Activated CD4-positive, alpha-beta memory T cell treated with anti-CD3 and anti-CD28 coated beads, Interleukin-2, amount 10 ng/mL, durations not matched to agents 7 days and 5 days (primary cell): Measurements from ENCODE around the gene SERPINB3. TPM values are rescaled to one million over a fixed set of nuclear protein-coding genes. Genes with fewer than 3 reads are reported as not detected.
"Not testable (repeated sequence)": the region's sequence is repeated elsewhere in the genome, so short reads cannot be mapped to it uniquely, and the experiment has no call there.

Source experiments
- CTCF ChIA-PET: fragments of 350-600 bp; sonication (Branson Sonifier 250); formaldehyde crosslinking; loops from one replicate; lab custom pipeline; 2021; ENCODE audit warnings: antibody characterized with exemption, inconsistent platforms; lab: Charles Lee
- POLR2A ChIA-PET: fragments of 350-600 bp; sonication (Branson Sonifier 250); formaldehyde crosslinking; loops from one replicate; lab custom pipeline; 2021; ENCODE audit warnings: antibody characterized with exemption; lab: Charles Lee
- DNase-seq: peaks from one replicate; pipeline ENCODE4 v3.0.0-alpha.2; 2020
- H3K27ac Mint-ChIP-seq: one replicate; pipeline ENCODE4 v1.8.0; 2021; ENCODE audit warnings: mild to moderate bottlenecking, mixed read lengths
- H3K27me3 Mint-ChIP-seq: one replicate; pipeline ENCODE4 v1.8.0; 2021; ENCODE audit warnings: mixed read lengths
- H3K36me3 Mint-ChIP-seq: one replicate; pipeline ENCODE4 v1.8.0; 2021; ENCODE audit warnings: low read depth, mixed read lengths
- H3K4me1 Mint-ChIP-seq: one replicate; pipeline ENCODE4 v1.8.0; 2021; ENCODE audit warnings: mixed read lengths
- H3K4me3 Mint-ChIP-seq: one replicate; pipeline ENCODE4 v1.8.0; 2021; ENCODE audit warnings: mild to moderate bottlenecking, mixed read lengths
- H3K9me3 Mint-ChIP-seq: one replicate; pipeline ENCODE4 v1.8.0; 2021; ENCODE audit warnings: mixed read lengths
- total RNA-seq, 2 experiments: library from RNA; stranded (reverse); gene quantifications; one replicate each; pipeline ENCODE4 v1.2.3, GENCODE V29; 2021

SERPINB3 gene
- total RNA-seq, 2 experiments from 2014 or later, result not detected

DNA sequence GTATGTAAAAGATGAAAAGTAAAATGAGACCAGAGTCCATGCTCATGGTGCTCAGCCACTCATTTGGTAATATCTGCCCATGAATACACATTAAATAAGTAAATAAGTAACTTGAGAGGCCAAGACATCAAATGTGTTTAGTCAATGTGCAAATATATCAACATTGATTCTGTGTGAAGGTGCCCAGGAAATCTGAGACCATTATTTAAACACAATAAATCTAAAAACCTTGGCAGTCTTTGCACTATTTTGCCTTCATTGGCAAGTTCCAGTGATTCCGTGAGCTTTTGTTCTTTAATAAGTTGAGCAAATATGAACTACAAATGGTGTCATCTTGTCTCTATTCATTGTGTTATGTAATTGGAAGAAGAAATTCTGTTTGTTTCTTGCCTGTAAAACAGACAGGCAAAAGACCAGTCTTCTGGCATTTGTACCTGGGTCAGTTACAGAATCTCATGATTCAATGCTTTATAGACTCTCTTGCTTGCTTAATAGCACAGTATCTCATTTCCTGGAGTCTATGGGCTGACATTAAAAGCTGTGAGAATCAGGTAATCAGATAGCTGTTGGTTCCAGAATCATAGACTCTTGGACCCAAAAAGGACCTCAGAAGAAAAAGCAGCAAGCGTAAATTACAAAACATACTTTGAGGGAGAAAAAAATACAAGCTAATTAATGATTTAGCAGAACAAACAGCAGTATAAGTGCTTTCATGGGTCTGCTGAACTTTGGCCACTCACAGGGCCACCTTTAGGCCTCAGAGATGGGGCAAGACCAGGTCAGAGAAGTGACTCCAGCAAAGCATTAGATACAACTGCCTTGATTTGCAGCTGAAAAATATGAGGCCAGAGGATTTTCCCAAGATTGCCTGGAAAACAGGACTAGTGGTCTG, 20.0 kb upstream of the SERPINB3 start:
- ChIA-PET CTCF (no interaction called here), POLR2A (no interaction called here)
- Mint-ChIP-seq H3K4me3 (no peak overlapping the region), H3K9me3 (no peaks in the 10 kb centered on the region), H3K27ac (no peak overlapping the region), H3K27me3 (no peaks in the 10 kb centered on the region), H3K4me1 (no peaks in the 10 kb centered on the region), H3K36me3 (no peaks in the 10 kb centered on the region)
- DNase-seq, result no peak

DNA sequence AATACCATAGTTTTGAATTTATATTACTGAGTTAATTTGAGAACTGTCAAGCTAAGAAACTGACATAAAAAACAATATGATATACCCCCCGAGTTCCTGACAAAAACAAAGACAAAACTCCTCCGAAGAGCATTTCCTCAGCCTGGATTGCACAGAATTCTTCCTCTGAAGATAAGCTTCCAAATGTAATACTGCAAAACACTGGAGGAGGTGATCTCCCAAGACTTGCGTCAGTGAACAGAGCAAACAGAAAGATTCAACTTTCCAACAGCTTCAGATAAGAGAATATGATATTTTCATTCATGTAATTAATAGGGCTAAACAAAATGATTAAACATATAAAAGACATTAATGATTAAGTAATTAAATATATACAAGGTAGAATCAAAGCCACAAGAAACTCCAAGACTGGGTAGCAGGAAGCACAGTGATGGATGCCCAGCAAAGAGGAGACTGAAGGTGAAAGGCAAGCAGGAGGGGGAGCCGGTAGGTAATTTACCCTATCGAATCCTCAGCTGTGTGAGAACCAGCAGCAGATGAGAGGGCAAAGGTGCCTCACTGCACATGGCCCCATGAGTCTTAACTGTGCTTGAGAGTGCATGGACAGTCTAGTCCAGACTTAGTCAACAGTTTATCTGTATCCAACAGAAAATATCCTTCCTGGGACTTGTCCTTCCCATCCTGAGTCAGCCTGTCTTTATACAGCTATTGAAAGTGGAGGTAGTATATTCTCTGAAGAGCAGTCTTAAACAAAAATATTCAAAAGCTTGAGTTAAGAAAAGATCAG, 18.3 kb upstream of the SERPINB3 start:
- no peak overlapping the region for H3K27ac Mint-ChIP-seq
- no peak for DNase-seq
- ChIA-PET POLR2A (no interaction called here), CTCF (interaction anchor here (1.7 kb wide), 1 partner anchor 162 kb away, joined by 3 read pairs; no protein-coding TSS in a partner anchor)
- H3K9me3 Mint-ChIP-seq, result no peaks in the 10 kb centered on the region
- no peaks in the 10 kb centered on the region for H3K4me1 Mint-ChIP-seq
- H3K27me3 Mint-ChIP-seq, result no peaks in the 10 kb centered on the region
- H3K36me3 Mint-ChIP-seq, result no peaks in the 10 kb centered on the region
- no peak overlapping the region for H3K4me3 Mint-ChIP-seq

DNA sequence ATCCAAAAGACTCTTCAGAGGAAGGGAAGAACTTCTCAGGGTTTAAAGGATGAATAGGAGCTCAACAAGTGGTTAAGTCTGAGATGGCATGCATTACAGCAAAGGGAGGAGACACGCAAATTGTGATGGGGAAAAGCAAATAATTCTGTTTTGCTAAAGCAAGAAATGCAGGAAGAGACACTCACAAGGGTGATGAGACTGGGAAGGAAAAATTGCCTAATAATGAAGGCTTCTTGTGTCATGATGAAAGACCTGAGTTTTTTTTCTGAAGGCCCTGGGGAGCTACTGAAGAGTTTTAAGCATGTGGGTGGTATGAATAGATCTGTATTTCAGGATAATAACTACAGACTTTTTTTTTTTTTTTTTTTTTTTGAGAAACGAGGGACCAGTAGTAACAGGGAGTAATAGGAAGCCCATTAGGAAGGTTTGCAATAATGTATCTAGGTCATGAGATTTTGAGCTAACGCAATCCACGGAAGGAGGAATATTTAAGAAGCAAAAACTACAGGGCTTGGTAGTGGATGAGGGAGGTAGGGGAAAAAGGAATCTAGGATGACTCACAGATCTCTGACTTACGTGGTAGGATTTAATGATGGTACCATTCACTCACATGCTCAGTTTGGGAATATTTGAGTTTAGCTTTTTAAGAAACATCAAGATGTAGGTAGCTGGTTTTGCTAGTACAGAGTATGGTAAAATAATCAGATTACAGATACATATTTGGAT, 16.0 kb upstream of the SERPINB3 start:
- no peaks in the 10 kb centered on the region for H3K4me1 Mint-ChIP-seq
- H3K4me3 Mint-ChIP-seq, result no peak overlapping the region
- no peak overlapping the region for H3K27ac Mint-ChIP-seq
- ChIA-PET POLR2A (no interaction called here), CTCF (interaction anchor here (1.5 kb wide), 1 partner anchor 159 kb away, joined by 3 read pairs; no protein-coding TSS in a partner anchor)
- H3K27me3 Mint-ChIP-seq, result no peaks in the 10 kb centered on the region
- no peak for DNase-seq
- no peaks in the 10 kb centered on the region for H3K36me3 Mint-ChIP-seq
- no peaks in the 10 kb centered on the region for H3K9me3 Mint-ChIP-seq

DNA sequence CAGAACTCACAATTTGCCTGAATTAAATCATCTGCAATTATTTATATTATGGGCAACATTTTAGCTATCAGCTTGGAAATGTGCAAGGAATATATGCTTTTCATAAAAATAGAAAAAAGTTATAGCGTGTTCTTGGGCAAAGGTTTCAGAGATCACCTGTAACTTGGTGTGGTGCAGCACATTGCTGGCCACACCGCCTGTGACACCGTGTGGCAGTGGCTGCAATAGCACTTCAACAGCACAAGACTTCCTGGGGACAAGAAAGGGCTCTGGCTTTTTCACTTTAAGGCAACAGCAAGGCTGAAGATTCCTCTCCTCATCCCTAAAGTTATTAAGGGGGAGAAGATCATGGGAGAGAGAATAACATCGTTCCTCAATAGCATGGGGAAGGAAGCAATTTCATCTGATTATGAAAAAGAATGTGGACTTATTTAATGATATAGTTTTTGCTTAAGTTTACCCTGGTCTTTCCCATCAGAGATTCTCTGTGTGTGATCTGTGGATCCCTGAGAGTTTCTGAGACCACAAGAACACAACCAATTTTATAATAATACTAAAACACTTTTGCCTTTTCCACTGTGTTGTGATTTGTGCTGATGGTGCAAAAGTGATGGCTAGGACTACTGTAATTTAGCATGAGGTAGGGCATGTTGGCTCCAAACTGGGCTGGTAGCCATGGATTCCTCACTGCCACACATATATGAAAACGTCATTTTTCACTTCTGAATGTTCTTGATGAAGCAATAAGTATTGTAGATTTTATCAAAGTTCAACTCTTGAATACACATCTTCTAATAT, 15.0 kb upstream of the SERPINB3 start:
- H3K4me3 Mint-ChIP-seq, result no peak overlapping the region
- DNase-seq, result no peak
- no peaks in the 10 kb centered on the region for H3K27me3 Mint-ChIP-seq
- no peaks in the 10 kb centered on the region for H3K4me1 Mint-ChIP-seq
- ChIA-PET POLR2A (no interaction called here), CTCF (interaction anchor here (1.5 kb wide), 1 partner anchor 158 kb away, joined by 3 read pairs; no protein-coding TSS in a partner anchor)
- no peak overlapping the region for H3K27ac Mint-ChIP-seq
- no peaks in the 10 kb centered on the region for H3K36me3 Mint-ChIP-seq
- H3K9me3 Mint-ChIP-seq, result no peaks in the 10 kb centered on the region

DNA sequence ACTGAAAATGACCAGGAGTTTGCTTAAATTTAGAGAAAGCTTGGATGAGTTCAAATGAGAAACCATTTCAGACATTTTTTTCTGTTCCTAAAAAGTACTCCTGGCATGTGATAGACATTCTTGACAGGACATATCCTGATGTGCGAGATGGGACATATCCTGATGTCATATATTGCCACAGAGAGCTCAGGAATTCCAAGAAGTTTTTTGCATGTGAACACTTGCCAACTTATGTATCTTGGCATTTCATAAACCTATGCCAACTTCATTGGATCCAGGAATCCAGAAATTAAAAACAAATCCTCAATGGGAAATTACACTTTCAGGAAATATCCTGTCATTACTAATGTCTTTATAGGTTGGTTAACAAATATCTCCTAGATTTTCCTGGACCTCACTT, 2.9 kb upstream of the SERPINB3 start:
- Mint-ChIP-seq H3K9me3 (peaks cover 3% of the 10 kb centered on the region), H3K4me1 (no peaks in the 10 kb centered on the region), H3K4me3 (no peak overlapping the region), H3K36me3 (no peaks in the 10 kb centered on the region), H3K27me3 (no peaks in the 10 kb centered on the region), H3K27ac (no peak overlapping the region)
- CTCF ChIA-PET, result no interaction called here
- no peak for DNase-seq
- POLR2A ChIA-PET, result no interaction called here

DNA sequence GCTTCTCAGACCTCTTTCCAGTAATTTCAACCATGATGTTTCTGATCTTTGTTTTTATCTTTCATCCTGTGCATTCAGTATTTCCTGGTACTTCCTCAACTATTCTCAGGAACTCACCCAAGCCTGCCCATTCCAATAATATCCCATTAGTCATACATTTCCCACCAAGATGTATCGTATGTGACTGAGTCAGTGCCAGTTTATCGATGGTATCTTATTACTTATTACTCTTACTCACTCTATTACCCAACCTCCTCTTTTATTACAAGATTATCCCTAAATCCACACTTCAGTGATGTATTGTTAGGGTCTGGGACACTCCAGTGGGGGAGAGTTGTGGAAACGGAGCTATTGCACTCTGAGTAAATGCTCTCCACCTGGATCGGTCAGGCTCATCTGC, 2.8 kb downstream of the SERPINB3 start:
- H3K36me3 Mint-ChIP-seq, POLR2A ChIA-PET, H3K4me3 Mint-ChIP-seq, H3K27me3 Mint-ChIP-seq, H3K4me1 Mint-ChIP-seq, CTCF ChIA-PET, H3K9me3 Mint-ChIP-seq, DNase-seq, H3K27ac Mint-ChIP-seq: not testable (repeated sequence)

DNA sequence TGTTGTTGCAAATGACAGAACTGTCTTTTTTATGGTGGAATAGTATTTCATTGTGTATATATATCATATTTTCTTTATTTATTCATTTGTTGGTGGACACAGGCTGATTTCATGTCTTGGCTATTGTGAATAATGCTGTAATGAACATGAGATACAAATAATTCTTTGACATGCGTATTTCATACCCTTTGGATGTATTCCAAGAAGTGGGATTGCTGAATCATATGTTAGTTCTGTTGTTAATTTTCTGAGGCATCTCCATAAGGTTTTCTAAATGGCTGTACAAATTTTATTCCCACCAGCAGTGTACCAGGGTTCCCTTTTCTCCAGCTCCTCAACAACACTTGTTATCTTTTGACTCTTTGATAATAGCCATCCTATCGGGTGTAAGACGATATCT, 11.4 kb downstream of the SERPINB3 start:
- H3K27ac Mint-ChIP-seq, H3K9me3 Mint-ChIP-seq, DNase-seq, H3K4me3 Mint-ChIP-seq, POLR2A ChIA-PET, H3K27me3 Mint-ChIP-seq, H3K36me3 Mint-ChIP-seq, H3K4me1 Mint-ChIP-seq, CTCF ChIA-PET: not testable (repeated sequence)

DNA sequence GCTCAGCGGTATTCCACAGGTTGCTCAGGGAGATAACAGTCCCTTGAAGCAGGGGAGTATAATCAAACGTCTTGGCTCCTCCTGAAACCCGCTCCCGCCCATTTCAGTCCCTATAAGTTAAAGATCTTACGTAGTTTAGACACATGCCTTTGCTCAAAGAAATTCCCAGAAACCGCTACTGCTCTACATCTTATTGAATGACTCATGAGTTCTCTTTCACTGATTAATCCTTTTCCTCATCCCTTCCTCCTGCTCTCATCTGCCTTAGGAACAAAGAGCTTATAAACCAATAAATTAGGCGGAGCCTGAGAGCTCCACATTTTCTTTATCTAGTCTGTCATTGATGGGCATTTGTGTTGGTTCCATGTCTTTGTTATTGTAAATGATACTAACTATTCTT, 13.5 kb downstream of the SERPINB3 start:
- Mint-ChIP-seq H3K4me1 (no peaks in the 10 kb centered on the region), H3K27ac (no peak overlapping the region), H3K4me3 (no peak overlapping the region), H3K27me3 (no peaks in the 10 kb centered on the region), H3K9me3 (no peaks in the 10 kb centered on the region), H3K36me3 (no peaks in the 10 kb centered on the region)
- DNase-seq, result no peak
- ChIA-PET POLR2A (no interaction called here), CTCF (no interaction called here)

DNA sequence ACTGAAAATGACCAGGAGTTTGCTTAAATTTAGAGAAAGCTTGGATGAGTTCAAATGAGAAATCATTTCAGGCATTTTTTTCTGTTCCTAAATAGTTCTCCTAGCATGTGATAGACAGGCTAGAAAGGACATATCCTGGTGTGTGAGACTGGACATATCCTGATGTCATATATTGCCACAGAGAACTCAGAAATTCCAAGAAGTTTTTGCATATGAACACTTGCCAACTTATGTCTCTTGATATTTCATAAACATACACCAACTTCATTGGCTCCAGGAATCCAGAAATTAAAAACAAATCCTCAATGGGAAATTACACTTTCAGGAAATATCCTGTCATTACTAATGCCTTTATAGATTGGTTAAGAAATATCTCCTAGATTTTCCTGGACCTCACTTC, 14.8 kb downstream of the SERPINB3 start:
- Mint-ChIP-seq H3K27me3 (no peaks in the 10 kb centered on the region), H3K4me1 (no peaks in the 10 kb centered on the region), H3K9me3 (no peaks in the 10 kb centered on the region), H3K4me3 (no peak overlapping the region), H3K27ac (no peak overlapping the region), H3K36me3 (no peaks in the 10 kb centered on the region)
- DNase-seq, result no peak
- ChIA-PET POLR2A (no interaction called here), CTCF (no interaction called here)

DNA sequence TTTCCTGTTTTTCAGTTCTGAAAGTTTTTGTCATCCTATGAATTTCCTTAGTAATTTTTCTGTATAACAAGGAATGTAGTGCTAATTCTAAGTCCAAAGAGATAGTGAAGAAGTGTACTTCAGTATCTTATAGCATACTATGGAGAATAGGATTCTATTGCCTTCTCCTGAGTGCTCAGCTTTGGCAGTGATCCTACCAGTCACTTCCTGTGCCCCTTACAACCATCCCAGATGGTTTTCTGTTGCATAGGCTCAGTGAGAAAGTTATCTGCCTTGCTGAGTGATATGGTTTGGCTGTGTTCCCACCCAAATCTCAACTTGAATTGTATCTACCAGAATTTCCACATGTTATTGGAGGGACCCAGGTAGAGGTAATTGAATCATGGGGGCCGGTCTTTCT, 17.0 kb downstream of the SERPINB3 start:
- H3K27me3 Mint-ChIP-seq, H3K36me3 Mint-ChIP-seq, H3K9me3 Mint-ChIP-seq, POLR2A ChIA-PET, H3K4me1 Mint-ChIP-seq, H3K4me3 Mint-ChIP-seq, H3K27ac Mint-ChIP-seq, DNase-seq, CTCF ChIA-PET: not testable (repeated sequence)

DNA sequence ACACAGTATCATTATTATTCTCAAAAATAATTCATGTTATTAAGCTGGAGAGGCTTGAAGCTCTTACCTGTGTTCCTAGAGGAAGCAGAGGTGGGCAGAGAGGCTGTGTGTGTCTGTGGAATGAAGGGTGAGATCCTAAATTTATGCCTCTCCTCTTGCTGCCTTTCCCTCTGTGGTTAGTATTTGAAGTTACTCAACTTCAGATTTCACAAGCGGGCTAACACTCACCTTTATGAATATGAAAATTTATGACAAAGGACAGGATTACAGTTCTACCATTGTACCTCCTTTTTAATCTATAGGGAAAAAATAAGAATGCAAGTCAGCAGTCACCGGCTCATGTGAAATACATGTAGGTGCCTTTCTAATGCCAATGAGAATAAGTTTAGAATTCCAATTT, 17.6 kb downstream of the SERPINB3 start, which contains the start of gene SERPINB4:
Gene SERPINB4 (minus strand): TSS at position 115 of the 400 bp plus-strand sequence. CDS start 679 bp downstream, outside the sequence.
- DNase-seq, POLR2A ChIA-PET, H3K4me3 Mint-ChIP-seq, H3K27me3 Mint-ChIP-seq, CTCF ChIA-PET, H3K36me3 Mint-ChIP-seq, H3K9me3 Mint-ChIP-seq, H3K4me1 Mint-ChIP-seq, H3K27ac Mint-ChIP-seq: not testable (repeated sequence)

DNA sequence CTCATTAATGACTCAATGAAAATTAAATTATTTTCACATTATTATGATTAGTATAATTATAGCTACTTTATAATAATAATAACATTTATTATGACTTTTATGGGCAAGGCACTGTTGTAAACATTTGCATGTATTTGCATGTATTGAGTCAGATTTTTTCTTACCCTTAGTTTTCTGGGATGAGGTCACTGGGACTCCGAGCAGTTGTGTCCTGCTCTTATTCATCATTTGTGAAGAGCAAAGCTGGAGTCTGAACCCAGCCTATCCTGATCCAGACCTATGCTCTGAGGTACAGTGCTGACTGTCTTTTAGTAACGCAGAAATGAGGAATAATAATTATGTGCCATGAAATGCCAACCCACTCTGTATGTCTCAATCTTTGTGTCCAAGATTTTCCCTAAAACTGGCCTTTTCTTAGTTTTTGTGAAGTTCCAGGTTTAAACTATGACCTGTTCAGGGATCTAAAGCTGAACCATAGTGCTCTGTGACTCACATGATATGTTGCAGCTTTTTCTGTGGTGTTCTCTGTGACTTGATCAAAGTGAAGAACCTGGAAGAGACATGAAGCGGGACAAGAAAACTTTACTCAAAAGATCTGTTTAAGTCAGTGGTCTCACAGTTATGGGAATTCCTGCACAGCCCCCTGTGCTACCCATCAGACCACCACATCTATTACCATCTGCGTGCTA, 18.9 kb downstream of the SERPINB3 start:
- CTCF ChIA-PET, H3K27me3 Mint-ChIP-seq, H3K9me3 Mint-ChIP-seq, H3K36me3 Mint-ChIP-seq, H3K4me1 Mint-ChIP-seq, DNase-seq, H3K4me3 Mint-ChIP-seq, H3K27ac Mint-ChIP-seq: not testable (repeated sequence)
- POLR2A ChIA-PET, result interaction anchor here (0.6 kb wide), 1 partner anchor 22 kb away, joined by 3 read pairs; no protein-coding TSS in a partner anchor
